PC-3 (cell line): ENCODE results near the gene SHLD1.

Experiments used
- CTCF ChIP-seq: fragments of 300-600 bp; sonication (generic); conservative IDR thresholded peaks from 2 replicates; pipeline ENCODE4 v1.5.1; 2017; ENCODE audit warnings: antibody characterized with exemption, low read depth, mild to moderate bottlenecking, low read length
- EZH2 ChIP-seq: fragments of 300-600 bp; sonication (generic); IDR thresholded peaks from one replicate; pipeline ENCODE4 v1.6.1; 2017; ENCODE audit warnings: antibody characterized with exemption, mild to moderate bottlenecking, low read length; ENCODE audit not compliant: unreplicated experiment
- EZH2phosphoT487 ChIP-seq: fragments of 300-600 bp; sonication (generic); IDR thresholded peaks from 2 replicates; pipeline ENCODE4 v1.6.1; 2018; ENCODE audit warnings: mild to moderate bottlenecking, antibody characterized with exemption, low read length, borderline replicate concordance

- no peak for TF ChIP-seq EZH2
- no peak for TF ChIP-seq CTCF
- no peak for TF ChIP-seq EZH2phosphoT487
Observed at GRCh38 chr20:5734602-5735001, 15.6 kb upstream of the SHLD1 start.
